ENCODE measurements around the gene PCDHAC1.

PCDHAC1 gene

GRCh38 chr5:140923601-140924000, 2.5 kb upstream of the PCDHAC1 start:
- Histone ChIP-seq H3K36me3 (ENCODE audit: insufficient read depth, low read length) (no peaks in the 10 kb centered on the region), H3K27ac (no peak overlapping the region), H3K4me3 (no peak overlapping the region), H3K9ac (ENCODE audit: insufficient read length) (no peak overlapping the region), H3K9me3 (ENCODE audit: low read depth, low read length) (no peaks in the 10 kb centered on the region)
- TF ChIP-seq FOXP2 (optimal IDR thresholded peaks at IDR 0.05; ENCODE audit: control extremely low read depth, extremely low read length, insufficient read depth) (no peak), POLR2AphosphoS5 (IDR thresholded peaks at IDR 0.05; ENCODE audit: borderline replicate concordance, low read depth, low read length) (no peak), EZH2 (IDR thresholded peaks at IDR 0.05) (no peak)
- no peak for DNase-seq (ENCODE audit: low read depth, low spot score)

- DNase-seq (ENCODE audit: low read depth, low spot score): no peak
- Histone ChIP-seq H3K9ac (ENCODE audit: insufficient read length) (peak overlapping the region; percentile 58), H3K9me3 (ENCODE audit: low read depth, low read length) (no peaks in the 10 kb centered on the region), H3K36me3 (ENCODE audit: insufficient read depth, low read length) (no peaks in the 10 kb centered on the region), H3K4me3 (peak overlapping the region; percentile 87), H3K27ac (no peak overlapping the region)
- no peak for TF ChIP-seq POLR2AphosphoS5 (IDR thresholded peaks at IDR 0.05; ENCODE audit: borderline replicate concordance, low read depth, low read length)
- TF ChIP-seq FOXP2 (optimal IDR thresholded peaks at IDR 0.05; ENCODE audit: control extremely low read depth, extremely low read length, insufficient read depth): no peak
- TF ChIP-seq EZH2 (IDR thresholded peaks at IDR 0.05): no peak
Measured at GRCh38 chr5:140926443-140927227, 536 bp downstream of the PCDHAC1 start.

GRCh38 chr5:140927228-140927573, 1.1 kb downstream of the PCDHAC1 start:
- DNase-seq (ENCODE audit: low read depth, low spot score): no peak
- Histone ChIP-seq H3K36me3 (ENCODE audit: insufficient read depth, low read length) (no peaks in the 10 kb centered on the region), H3K9me3 (ENCODE audit: low read depth, low read length) (no peaks in the 10 kb centered on the region), H3K27ac (no peak overlapping the region), H3K9ac (ENCODE audit: insufficient read length) (no peak overlapping the region), H3K4me3 (peak overlapping the region; percentile 87)
- TF ChIP-seq EZH2 (IDR thresholded peaks at IDR 0.05) (no peak), FOXP2 (optimal IDR thresholded peaks at IDR 0.05; ENCODE audit: control extremely low read depth, extremely low read length, insufficient read depth) (no peak), POLR2AphosphoS5 (IDR thresholded peaks at IDR 0.05; ENCODE audit: borderline replicate concordance, low read depth, low read length) (no peak)

- H3K9me3 ChIP-seq (ENCODE audit: low read depth, low read length): no peaks in the 10 kb centered on the region
- TF ChIP-seq EZH2 (IDR thresholded peaks at IDR 0.05): no peak
- TF ChIP-seq POLR2AphosphoS5 (IDR thresholded peaks at IDR 0.05; ENCODE audit: borderline replicate concordance, low read depth, low read length): no peak
- no peak for TF ChIP-seq FOXP2 (optimal IDR thresholded peaks at IDR 0.05; ENCODE audit: control extremely low read depth, extremely low read length, insufficient read depth)
- H3K9ac ChIP-seq (ENCODE audit: insufficient read length): no peak overlapping the region
- H3K36me3 ChIP-seq (ENCODE audit: insufficient read depth, low read length): no peaks in the 10 kb centered on the region
- no peak for DNase-seq (ENCODE audit: low read depth, low spot score)
- no peak overlapping the region for H3K27ac ChIP-seq
- H3K4me3 ChIP-seq: no peak overlapping the region
Measured at GRCh38 chr5:140934964-140935606, 9.0 kb downstream of the PCDHAC1 start.

GRCh38 chr5:140946578-140946977, 20.5 kb downstream of the PCDHAC1 start:
- no peak for DNase-seq (ENCODE audit: low read depth, low spot score)
- no peak for TF ChIP-seq POLR2AphosphoS5 (IDR thresholded peaks at IDR 0.05; ENCODE audit: borderline replicate concordance, low read depth, low read length)
- TF ChIP-seq FOXP2 (optimal IDR thresholded peaks at IDR 0.05; ENCODE audit: control extremely low read depth, extremely low read length, insufficient read depth): no peak
- TF ChIP-seq EZH2 (IDR thresholded peaks at IDR 0.05): no peak
- Histone ChIP-seq H3K9ac (ENCODE audit: insufficient read length) (no peak overlapping the region), H3K36me3 (ENCODE audit: insufficient read depth, low read length) (no peaks in the 10 kb centered on the region), H3K9me3 (ENCODE audit: low read depth, low read length) (peaks cover 4% of the 10 kb centered on the region; the same call in 1 of the 2 replicates), H3K4me3 (no peak overlapping the region), H3K27ac (no peak overlapping the region)

- no peak for DNase-seq (ENCODE audit: low read depth, low spot score)
- H3K36me3 ChIP-seq (ENCODE audit: insufficient read depth, low read length): no peaks in the 10 kb centered on the region
- H3K4me3 ChIP-seq: no peak overlapping the region
- TF ChIP-seq FOXP2 (optimal IDR thresholded peaks at IDR 0.05; ENCODE audit: control extremely low read depth, extremely low read length, insufficient read depth) (no peak), POLR2AphosphoS5 (IDR thresholded peaks at IDR 0.05; ENCODE audit: borderline replicate concordance, low read depth, low read length) (no peak), EZH2 (IDR thresholded peaks at IDR 0.05) (no peak)
- H3K9ac ChIP-seq (ENCODE audit: insufficient read length): no peak overlapping the region
- H3K27ac ChIP-seq: no peak overlapping the region
- no peaks in the 10 kb centered on the region for H3K9me3 ChIP-seq (ENCODE audit: low read depth, low read length)
Measured at GRCh38 chr5:140951636-140952035, 25.5 kb downstream of the PCDHAC1 start.

GRCh38 chr5:140953234-140953633, 27.1 kb downstream of the PCDHAC1 start:
- H3K27ac ChIP-seq: no peak overlapping the region
- no peak for DNase-seq (ENCODE audit: low read depth, low spot score)
- H3K9ac ChIP-seq (ENCODE audit: insufficient read length): no peak overlapping the region
- no peak overlapping the region for H3K4me3 ChIP-seq
- no peaks in the 10 kb centered on the region for H3K9me3 ChIP-seq (ENCODE audit: low read depth, low read length)
- TF ChIP-seq FOXP2 (optimal IDR thresholded peaks at IDR 0.05; ENCODE audit: control extremely low read depth, extremely low read length, insufficient read depth) (no peak), EZH2 (IDR thresholded peaks at IDR 0.05) (no peak)
- no peaks in the 10 kb centered on the region for H3K36me3 ChIP-seq (ENCODE audit: insufficient read depth, low read length)

- Histone ChIP-seq H3K36me3 (ENCODE audit: insufficient read depth, low read length) (no peaks in the 10 kb centered on the region), H3K4me3 (no peak overlapping the region), H3K27ac (no peak overlapping the region), H3K9ac (ENCODE audit: insufficient read length) (no peak overlapping the region), H3K9me3 (ENCODE audit: low read depth, low read length) (no peaks in the 10 kb centered on the region)
- TF ChIP-seq FOXP2 (optimal IDR thresholded peaks at IDR 0.05; ENCODE audit: control extremely low read depth, extremely low read length, insufficient read depth) (no peak), EZH2 (IDR thresholded peaks at IDR 0.05) (no peak), POLR2AphosphoS5 (IDR thresholded peaks at IDR 0.05; ENCODE audit: borderline replicate concordance, low read depth, low read length) (no peak)
- no peak for DNase-seq (ENCODE audit: low read depth, low spot score)
Measured at GRCh38 chr5:140962190-140962589, 36.1 kb downstream of the PCDHAC1 start.

Measured in SK-N-MC (cell line).